Astrocyte (in vitro differentiated cells and primary cell): ENCODE results near the gene ZNF532. TPM values are rescaled to one million over a fixed set of nuclear protein-coding genes. Genes with fewer than 3 reads are reported as not detected.

Experiments
- DNase-seq: peaks from one replicate; pipeline ENCODE4 v3.0.0-alpha.2; 2010; ENCODE audit warnings: low read depth
- FAIRE-seq: peaks from 2 replicates; lab custom pipeline; 2011; peaks lifted over from hg19 to GRCh38; lab: Jason Lieb, UNC
- H2AFZ ChIP-seq: 2 replicates; pipeline ENCODE4 v1.6.0; 2012; ENCODE audit warnings: low read depth, low read length, inconsistent platforms
- H3K27ac ChIP-seq: 2 replicates; pipeline ENCODE4 v1.5.1; 2011; ENCODE audit warnings: low read depth, low read length, inconsistent platforms
- H3K27me3 ChIP-seq: 2 replicates; pipeline ENCODE4 v1.6.0; 2011; ENCODE audit warnings: low read length, inconsistent platforms; ENCODE audit not compliant: insufficient read depth
- H3K36me3 ChIP-seq: 2 replicates; pipeline ENCODE4 v1.5.1; 2011; ENCODE audit warnings: low read length, inconsistent platforms; ENCODE audit not compliant: insufficient read depth
- H3K4me1 ChIP-seq: 2 replicates; pipeline ENCODE4 v1.5.1; 2011; ENCODE audit warnings: low read length, inconsistent platforms; ENCODE audit not compliant: insufficient read depth
- H3K4me2 ChIP-seq: 2 replicates; pipeline ENCODE4 v1.6.0; 2012; ENCODE audit warnings: low read length, inconsistent platforms
- H3K4me3 ChIP-seq: 2 replicates; pipeline ENCODE4 v1.5.1; 2011; ENCODE audit warnings: low read depth, mild to moderate bottlenecking, low read length, inconsistent platforms; ENCODE audit not compliant: insufficient read depth
- H3K79me2 ChIP-seq: 2 replicates; pipeline ENCODE4 v1.6.0; 2012; ENCODE audit warnings: mild to moderate bottlenecking, low read length, inconsistent platforms; ENCODE audit not compliant: insufficient read depth
- H3K9ac ChIP-seq: 2 replicates; pipeline ENCODE4 v1.6.0; 2012; ENCODE audit warnings: mild to moderate bottlenecking, low read length, inconsistent platforms
- H3K9me3 ChIP-seq: 2 replicates; pipeline ENCODE4 v1.5.1; 2012; ENCODE audit warnings: low read depth, mild to moderate bottlenecking, low read length, inconsistent platforms; ENCODE audit not compliant: insufficient read depth
- H4K20me1 ChIP-seq: 2 replicates; pipeline ENCODE4 v1.6.0; 2012; ENCODE audit warnings: low read length, inconsistent platforms; ENCODE audit not compliant: insufficient read depth
- H3K27ac Mint-ChIP-seq: one replicate; pipeline ENCODE4 v1.8.0; 2021; ENCODE audit warnings: mild to moderate bottlenecking, mixed read lengths; ENCODE audit not compliant: unreplicated experiment
- H3K27me3 Mint-ChIP-seq: one replicate; pipeline ENCODE4 v1.8.0; 2021; ENCODE audit warnings: low read depth, mixed read lengths; ENCODE audit not compliant: unreplicated experiment
- H3K36me3 Mint-ChIP-seq: one replicate; pipeline ENCODE4 v1.8.0; 2021; ENCODE audit warnings: low read depth, mixed read lengths; ENCODE audit not compliant: unreplicated experiment
- H3K4me1 Mint-ChIP-seq: one replicate; pipeline ENCODE4 v1.8.0; 2021; ENCODE audit warnings: low read depth, mixed read lengths; ENCODE audit not compliant: unreplicated experiment
- H3K4me3 Mint-ChIP-seq: one replicate; pipeline ENCODE4 v1.8.0; 2021; ENCODE audit warnings: mild to moderate bottlenecking, moderate library complexity, mixed read lengths; ENCODE audit not compliant: unreplicated experiment
- H3K9me3 Mint-ChIP-seq: one replicate; pipeline ENCODE4 v1.8.0; 2021; ENCODE audit warnings: mild to moderate bottlenecking, mixed read lengths; ENCODE audit not compliant: unreplicated experiment
- CTCF ChIP-seq: IDR thresholded peaks from 2 replicates; pipeline ENCODE4 v1.5.1; 2011; ENCODE audit warnings: low read depth, mild to moderate bottlenecking, inconsistent platforms, low read length, moderate library complexity; ENCODE audit not compliant: insufficient read depth
- EZH2 ChIP-seq: IDR thresholded peaks from 2 replicates; pipeline ENCODE4 v1.6.1; 2012; ENCODE audit warnings: mild to moderate bottlenecking, low read length, inconsistent platforms; ENCODE audit not compliant: insufficient read depth
- total RNA-seq: library from RNA; stranded (reverse); gene quantifications from 2 replicates; pipeline ENCODE4 v1.2.1, GENCODE V29; 2021

Gene ZNF532
- total RNA-seq, 1 donor from 2014 or later: 135 TPM

- H3K4me1 Mint-ChIP-seq: peaks cover 1% of the 10 kb centered on the region
- H3K36me3 Mint-ChIP-seq: no peaks in the 10 kb centered on the region
- Histone ChIP-seq H3K79me2 (no peaks in the 10 kb centered on the region), H3K36me3 (no peaks in the 10 kb centered on the region), H2AFZ (no peak overlapping the region), H3K4me3 (no peak overlapping the region), H3K4me1 (no peaks in the 10 kb centered on the region), H3K9me3 (no peaks in the 10 kb centered on the region), H3K4me2 (no peak overlapping the region), H3K9ac (no peak overlapping the region), H4K20me1 (no peaks in the 10 kb centered on the region), H3K27me3 (no peaks in the 10 kb centered on the region), H3K27ac (no peak overlapping the region)
- H3K27ac Mint-ChIP-seq: no peak overlapping the region
- FAIRE-seq (no peak), DNase-seq (no peak)
- TF ChIP-seq CTCF: no peak
- TF ChIP-seq EZH2: no peak
- peaks cover 10% of the 10 kb centered on the region for H3K27me3 Mint-ChIP-seq
- peaks cover 3% of the 10 kb centered on the region for H3K9me3 Mint-ChIP-seq
- H3K4me3 Mint-ChIP-seq: no peak overlapping the region
These were observed 167.6 kb downstream of the ZNF532 start for GRCh38 chr18:59032308-59032707.

GRCh38 chr18:59033359-59033758 lies 168.7 kb downstream of the ZNF532 start:
- Histone ChIP-seq H3K27me3 (no peaks in the 10 kb centered on the region), H3K4me1 (no peaks in the 10 kb centered on the region), H3K9ac (no peak overlapping the region), H3K9me3 (no peaks in the 10 kb centered on the region), H3K36me3 (no peaks in the 10 kb centered on the region), H3K4me2 (no peak overlapping the region), H2AFZ (no peak overlapping the region), H3K27ac (no peak overlapping the region), H3K79me2 (no peaks in the 10 kb centered on the region), H4K20me1 (no peaks in the 10 kb centered on the region), H3K4me3 (no peak overlapping the region)
- peaks cover 10% of the 10 kb centered on the region for H3K27me3 Mint-ChIP-seq
- peaks cover 1% of the 10 kb centered on the region for H3K4me1 Mint-ChIP-seq
- no peaks in the 10 kb centered on the region for H3K36me3 Mint-ChIP-seq
- H3K4me3 Mint-ChIP-seq: no peak overlapping the region
- TF ChIP-seq EZH2: no peak
- no peak for TF ChIP-seq CTCF
- H3K27ac Mint-ChIP-seq: no peak overlapping the region
- H3K9me3 Mint-ChIP-seq: peaks cover 3% of the 10 kb centered on the region
- DNase-seq: no peak
- no peak for FAIRE-seq

GRCh38 chr18:59033974-59034373 lies 169.3 kb downstream of the ZNF532 start:
- Histone ChIP-seq H3K27ac (no peak overlapping the region), H3K79me2 (no peaks in the 10 kb centered on the region), H3K4me3 (no peak overlapping the region), H2AFZ (no peak overlapping the region), H3K9me3 (no peaks in the 10 kb centered on the region), H3K4me1 (no peaks in the 10 kb centered on the region), H4K20me1 (no peaks in the 10 kb centered on the region), H3K36me3 (no peaks in the 10 kb centered on the region), H3K9ac (no peak overlapping the region), H3K4me2 (no peak overlapping the region), H3K27me3 (no peaks in the 10 kb centered on the region)
- Mint-ChIP-seq H3K27me3 (peaks cover 10% of the 10 kb centered on the region), H3K4me1 (peaks cover 1% of the 10 kb centered on the region), H3K36me3 (no peaks in the 10 kb centered on the region), H3K27ac (no peak overlapping the region), H3K9me3 (peaks cover 3% of the 10 kb centered on the region), H3K4me3 (no peak overlapping the region)
- no peak for TF ChIP-seq EZH2
- DNase-seq: no peak
- FAIRE-seq: no peak
